ENCODE measurements around the gene RAPGEF2. TPM values are rescaled to one million over a fixed set of nuclear protein-coding genes. Genes with fewer than 3 reads are reported as not detected.

The RAPGEF2 gene
- total and polyA plus RNA-seq, 2 of the 8 experiments (the other 6 are each of a cell fraction or from before 2014, with no cell fraction given), result 24.4 to 48.6 TPM

- TF ChIP-seq CHD7 (IDR thresholded peaks at IDR 0.05; ENCODE audit: insufficient replicate concordance, low read length) (no peak), CTCF (IDR thresholded peaks at IDR 0.05; ENCODE audit: control extremely low read depth in 1 of 3, insufficient read depth in 1 of 3, low read depth in 1 of 3, low read length in 3 of 3) (no peak), SUZ12 (IDR thresholded peaks at IDR 0.05; ENCODE audit: low read length) (no peak), YY1 (IDR thresholded peaks at IDR 0.05; ENCODE audit: low read depth, low read length) (no peak), NRF1 (IDR thresholded peaks at IDR 0.05; ENCODE audit: low read depth, low read length) (no peak), CREB1 (IDR thresholded peaks at IDR 0.05) (no peak), GTF2F1 (IDR thresholded peaks at IDR 0.05; ENCODE audit: borderline replicate concordance, low read depth, low read length) (no peak), SIX5 (IDR thresholded peaks at IDR 0.05; ENCODE audit: low read depth, low read length) (no peak)
Observed at GRCh38 chr4:159079074-159079473, 23.8 kb upstream of the RAPGEF2 start (continued).

Measured in H1 (cell line).